HG02870 (cell line): ENCODE data around the gene USP8.
A peak's percentile ranks its signal among the peaks of the same experiment; 100 is the strongest.
"Not testable (repeated sequence)": the region's sequence is repeated elsewhere in the genome, so short reads cannot be mapped to it uniquely, and the experiment has no call there.

Experiments
- ATAC-seq: cut with Tn5 transposase; IDR thresholded peaks from one replicate; pipeline ENCODE4 v1.9.1; 2021; ENCODE audit warnings: mild to moderate bottlenecking, moderate library complexity; ENCODE audit not compliant: unreplicated experiment

USP8 gene

GRCh38 chr15:50424066-50424890 is at the start of gene USP8:
TSS of gene USP8 (plus strand) at chr15:50424405. CDS start at chr15:50439074, 14,669 bp downstream.
- peak; percentile 91 for ATAC-seq

GRCh38 chr15:50377867-50378751 is 46.1 kb upstream of the USP8 start:
- peak; percentile 98 for ATAC-seq

- ATAC-seq: no peak
Observed at GRCh38 chr15:50378776-50379175, 45.4 kb upstream of the USP8 start.

- ATAC-seq: not testable (repeated sequence)
Observed at GRCh38 chr15:50379413-50379812, 44.8 kb upstream of the USP8 start.

GRCh38 chr15:50380089-50380488 is 44.1 kb upstream of the USP8 start:
- ATAC-seq: no peak

- ATAC-seq: no peak
Observed at GRCh38 chr15:50381438-50381837, 42.8 kb upstream of the USP8 start.

- ATAC-seq: not testable (repeated sequence)
Observed at GRCh38 chr15:50382408-50382807, 41.8 kb upstream of the USP8 start.

- ATAC-seq: peak; percentile 91
Observed at GRCh38 chr15:50390554-50391264, 33.5 kb upstream of the USP8 start.

- ATAC-seq: not testable (repeated sequence)
Observed at GRCh38 chr15:50391561-50391960, 32.6 kb upstream of the USP8 start.

- no peak for ATAC-seq
Observed at GRCh38 chr15:50411870-50412269, 12.3 kb upstream of the USP8 start.

GRCh38 chr15:50414624-50415023 is 9.6 kb upstream of the USP8 start:
- ATAC-seq: no peak

GRCh38 chr15:50415752-50416404 is 8.3 kb upstream of the USP8 start:
- ATAC-seq: no peak

GRCh38 chr15:50416890-50417289 is 7.3 kb upstream of the USP8 start:
- ATAC-seq: no peak

GRCh38 chr15:50418041-50418583 is 6.1 kb upstream of the USP8 start:
- ATAC-seq: no peak

GRCh38 chr15:50425219-50425618 is 1.0 kb downstream of the USP8 start:
- no peak for ATAC-seq

GRCh38 chr15:50425678-50426246 is 1.6 kb downstream of the USP8 start:
- ATAC-seq: not testable (repeated sequence)

- no peak for ATAC-seq
Observed at GRCh38 chr15:50426428-50426827, 2.2 kb downstream of the USP8 start.

GRCh38 chr15:50431204-50431603 is 7.0 kb downstream of the USP8 start:
- ATAC-seq: no peak

GRCh38 chr15:50432230-50432629 is 8.0 kb downstream of the USP8 start:
- ATAC-seq: no peak

GRCh38 chr15:50435772-50436171 is 11.6 kb downstream of the USP8 start:
- ATAC-seq: no peak
